GM19043 (cell line): Measurements from ENCODE around the gene INAFM2.

Source experiments
- ATAC-seq: cut with Tn5 transposase; IDR thresholded peaks from one replicate; pipeline ENCODE4 v1.9.1; 2021; ENCODE audit warnings: low read depth; ENCODE audit not compliant: unreplicated experiment

The INAFM2 gene

GRCh38 chr15:40325700-40326099 is 2.2 kb downstream of the INAFM2 start:
- no peak for ATAC-seq

GRCh38 chr15:40327457-40327856 is 4.0 kb downstream of the INAFM2 start:
- no peak for ATAC-seq

- ATAC-seq, result no peak
Measured at GRCh38 chr15:40328176-40328575, 4.7 kb downstream of the INAFM2 start.

- no peak for ATAC-seq
Measured at GRCh38 chr15:40328751-40329150, 5.3 kb downstream of the INAFM2 start.

- no peak for ATAC-seq
Measured at GRCh38 chr15:40329804-40330203, 6.3 kb downstream of the INAFM2 start.

GRCh38 chr15:40330368-40330836 is 6.9 kb downstream of the INAFM2 start:
- no peak for ATAC-seq

- no peak for ATAC-seq
Measured at GRCh38 chr15:40331026-40331425, 7.5 kb downstream of the INAFM2 start.

GRCh38 chr15:40331637-40332036 is 8.1 kb downstream of the INAFM2 start:
- no peak for ATAC-seq

GRCh38 chr15:40332113-40332781 is 8.8 kb downstream of the INAFM2 start:
- ATAC-seq, result no peak

- ATAC-seq, result no peak
Measured at GRCh38 chr15:40333922-40334492, 10.5 kb downstream of the INAFM2 start.

- no peak for ATAC-seq
Measured at GRCh38 chr15:40334541-40334940, 11.0 kb downstream of the INAFM2 start.

- ATAC-seq, result no peak
Measured at GRCh38 chr15:40334941-40335795, 11.7 kb downstream of the INAFM2 start.

GRCh38 chr15:40335938-40336743 is 12.6 kb downstream of the INAFM2 start:
- no peak for ATAC-seq

GRCh38 chr15:40336744-40337122 is 13.2 kb downstream of the INAFM2 start:
- no peak for ATAC-seq

- ATAC-seq, result no peak
Measured at GRCh38 chr15:40337597-40337996, 14.1 kb downstream of the INAFM2 start.

GRCh38 chr15:40338041-40338657 is 14.7 kb downstream of the INAFM2 start:
- ATAC-seq, result no peak

- ATAC-seq, result no peak
Measured at GRCh38 chr15:40338921-40339620, 15.6 kb downstream of the INAFM2 start.

- no peak for ATAC-seq
Measured at GRCh38 chr15:40339621-40339945, 16.1 kb downstream of the INAFM2 start.

GRCh38 chr15:40340038-40340739 is 16.7 kb downstream of the INAFM2 start:
- ATAC-seq, result no peak
